ENCODE measurements around the gene ITGB7. TPM values are rescaled to one million over a fixed set of nuclear protein-coding genes. Genes with fewer than 3 reads are reported as not detected.

Gene ITGB7
- polyA plus RNA-seq, 3 donors from 2014 or later, result 289 to 390 (median 389) TPM

GRCh38 chr12:53235742-53236442 is 28.8 kb upstream of the ITGB7 start:
- Mint-ChIP-seq H3K4me3 (peak overlapping the region in 1 of 5 donors; percentile 44), H3K9me3 (no peaks in the 10 kb centered on the region), H3K27ac (peak overlapping the region in 4 of 6 donors; percentile 34 to 81 (median 64)), H3K4me1 (peaks cover 41 to 46% of the 10 kb centered on the region in 2 donors), H3K36me3 (no peaks in the 10 kb centered on the region), H3K27me3 (ENCODE audit: low read depth in 3 of 3) (peaks cover 2 to 12% (median 4%) of the 10 kb centered on the region in 3 donors)
- DNase-seq, result no peak

- Mint-ChIP-seq H3K4me3 (peak overlapping the region in 1 of 5 donors; percentile 21), H3K27me3 (ENCODE audit: low read depth in 3 of 3) (peaks cover 2 to 12% (median 4%) of the 10 kb centered on the region in 3 donors), H3K9me3 (no peaks in the 10 kb centered on the region), H3K27ac (no peak overlapping the region), H3K36me3 (no peaks in the 10 kb centered on the region), H3K4me1 (peaks cover 41 to 48% of the 10 kb centered on the region in 2 donors)
- no peak for DNase-seq
Observed at GRCh38 chr12:53235164-53235563, 28.1 kb upstream of the ITGB7 start.

GRCh38 chr12:53234271-53234914 is 27.3 kb upstream of the ITGB7 start:
- peak overlapping the region in 2 of 6 donors; percentile 66 to 72 for H3K27ac Mint-ChIP-seq
- peaks cover 2 to 12% (median 4%) of the 10 kb centered on the region in 3 donors for H3K27me3 Mint-ChIP-seq (ENCODE audit: low read depth in 3 of 3)
- peaks cover 41 to 48% of the 10 kb centered on the region in 2 donors for H3K4me1 Mint-ChIP-seq
- H3K36me3 Mint-ChIP-seq, result no peaks in the 10 kb centered on the region
- DNase-seq, result no peak
- peak overlapping the region in 1 of 5 donors; percentile 68 for H3K4me3 Mint-ChIP-seq
- no peaks in the 10 kb centered on the region for H3K9me3 Mint-ChIP-seq

GRCh38 chr12:53233671-53234121 is 26.6 kb upstream of the ITGB7 start:
- Mint-ChIP-seq H3K27ac (peak overlapping the region in 4 of 6 donors; percentile 29 to 92 (median 77)), H3K36me3 (no peaks in the 10 kb centered on the region), H3K4me1 (peaks cover 41 to 48% of the 10 kb centered on the region in 2 donors), H3K9me3 (no peaks in the 10 kb centered on the region), H3K4me3 (peak overlapping the region in 4 of 5 donors; percentile 36 to 89 (median 78)), H3K27me3 (ENCODE audit: low read depth in 3 of 3) (peaks cover 2 to 12% (median 4%) of the 10 kb centered on the region in 3 donors)
- no peak for DNase-seq

GRCh38 chr12:53232646-53233461 is 25.8 kb upstream of the ITGB7 start:
- peak overlapping the region; percentile 84 to 89 (median 89) for H3K4me3 Mint-ChIP-seq

GRCh38 chr12:53231921-53232645 is 25.0 kb upstream of the ITGB7 start, which contains the start of gene RARG:
Gene RARG, minus strand, starts transcription at chr12:53232209. Its CDS starts 4,664 bp downstream, at chr12:53227545.
- peaks cover 34 to 45% of the 10 kb centered on the region in 2 donors for H3K4me1 Mint-ChIP-seq

More at GRCh38 chr12:53232646-53233461, 25.8 kb upstream of the ITGB7 start:
- H3K4me1 Mint-ChIP-seq, result peaks cover 41 to 48% of the 10 kb centered on the region in 2 donors
- H3K9me3 Mint-ChIP-seq, result no peaks in the 10 kb centered on the region
- no peaks in the 10 kb centered on the region for H3K36me3 Mint-ChIP-seq
- peak overlapping the region; percentile 73 to 92 (median 84) for H3K27ac Mint-ChIP-seq
- DNase-seq, result peak in 2 of 3 donors; percentile 37 to 55
- peaks cover 2 to 13% (median 4%) of the 10 kb centered on the region in 3 donors for H3K27me3 Mint-ChIP-seq (ENCODE audit: low read depth in 3 of 3)

GRCh38 chr12:53231671-53231920 is 24.5 kb upstream of the ITGB7 start:
- peak overlapping the region in 1 of 6 donors; percentile 43 for H3K27ac Mint-ChIP-seq
- no peak for DNase-seq
- peaks cover 2 to 15% (median 4%) of the 10 kb centered on the region in 3 donors for H3K27me3 Mint-ChIP-seq (ENCODE audit: low read depth in 3 of 3)
- peak overlapping the region; percentile 39 to 77 (median 67) for H3K4me3 Mint-ChIP-seq
- H3K36me3 Mint-ChIP-seq, result peaks cover 0 to 5% (median 0%) of the 10 kb centered on the region in 3 donors
- no peaks in the 10 kb centered on the region for H3K9me3 Mint-ChIP-seq
- peaks cover 30 to 40% of the 10 kb centered on the region in 2 donors for H3K4me1 Mint-ChIP-seq

More at GRCh38 chr12:53231921-53232645, 25.0 kb upstream of the ITGB7 start, which contains the start of gene RARG:
- Mint-ChIP-seq H3K36me3 (peaks cover 0 to 2% (median 0%) of the 10 kb centered on the region in 3 donors), H3K9me3 (no peaks in the 10 kb centered on the region), H3K27ac (peak within 1 kb of the TSS; percentile 73 to 92 (median 84)), H3K4me3 (peak within 1 kb of the TSS; percentile 84 to 89 (median 89)), H3K27me3 (ENCODE audit: low read depth in 3 of 3) (peaks cover 2 to 15% (median 4%) of the 10 kb centered on the region in 3 donors)
- DNase-seq, result peak; percentile 53 to 63 (median 57)

GRCh38 chr12:53230108-53230845 is 23.2 kb upstream of the ITGB7 start:
- H3K27ac Mint-ChIP-seq, result peak overlapping the region; percentile 6 to 70 (median 42)
- H3K36me3 Mint-ChIP-seq, result peaks cover 0 to 5% (median 0%) of the 10 kb centered on the region in 3 donors

GRCh38 chr12:53229454-53229853 is 22.4 kb upstream of the ITGB7 start:
- Mint-ChIP-seq H3K4me1 (peaks cover 26 to 34% of the 10 kb centered on the region in 2 donors), H3K4me3 (peak overlapping the region in 1 of 5 donors; percentile 65), H3K27ac (peak overlapping the region in 5 of 6 donors; percentile 18 to 70 (median 51)), H3K9me3 (no peaks in the 10 kb centered on the region), H3K36me3 (peaks cover 0 to 5% (median 0%) of the 10 kb centered on the region in 3 donors), H3K27me3 (ENCODE audit: low read depth in 3 of 3) (peaks cover 2 to 15% (median 5%) of the 10 kb centered on the region in 3 donors)
- DNase-seq, result no peak

More at GRCh38 chr12:53230108-53230845, 23.2 kb upstream of the ITGB7 start:
- peaks cover 2 to 15% (median 4%) of the 10 kb centered on the region in 3 donors for H3K27me3 Mint-ChIP-seq (ENCODE audit: low read depth in 3 of 3)
- H3K4me1 Mint-ChIP-seq, result peaks cover 20 to 28% of the 10 kb centered on the region in 2 donors
- no peaks in the 10 kb centered on the region for H3K9me3 Mint-ChIP-seq
- H3K4me3 Mint-ChIP-seq, result peak overlapping the region in 4 of 5 donors; percentile 11 to 65 (median 24)
- DNase-seq, result no peak

- Mint-ChIP-seq H3K27me3 (ENCODE audit: low read depth in 3 of 3) (peaks cover 2 to 8% (median 5%) of the 10 kb centered on the region in 3 donors), H3K9me3 (no peaks in the 10 kb centered on the region), H3K27ac (peak overlapping the region in 1 of 6 donors; percentile 19), H3K36me3 (peaks cover 0 to 5% (median 0%) of the 10 kb centered on the region in 3 donors), H3K4me3 (no peak overlapping the region), H3K4me1 (peaks cover 34 to 35% of the 10 kb centered on the region in 2 donors)
- no peak for DNase-seq
Observed at GRCh38 chr12:53227836-53228235, 20.8 kb upstream of the ITGB7 start.

GRCh38 chr12:53227341-53227740 is 20.3 kb upstream of the ITGB7 start:
- Mint-ChIP-seq H3K4me1 (peaks cover 34 to 35% of the 10 kb centered on the region in 2 donors), H3K27me3 (ENCODE audit: low read depth in 3 of 3) (peaks cover 1 to 5% (median 4%) of the 10 kb centered on the region in 3 donors), H3K27ac (peak overlapping the region in 1 of 6 donors; percentile 55), H3K4me3 (no peak overlapping the region), H3K36me3 (peaks cover 0 to 5% (median 0%) of the 10 kb centered on the region in 3 donors), H3K9me3 (no peaks in the 10 kb centered on the region)
- DNase-seq, result no peak

GRCh38 chr12:53226815-53227214 is 19.8 kb upstream of the ITGB7 start:
- Mint-ChIP-seq H3K4me1 (peaks cover 38% of the 10 kb centered on the region in 2 donors), H3K4me3 (no peak overlapping the region)

More at GRCh38 chr12:53226815-53227214, 19.8 kb upstream of the ITGB7 start:
- H3K27ac Mint-ChIP-seq, result peak overlapping the region in 4 of 6 donors; percentile 9 to 66 (median 49)
- DNase-seq, result no peak
- peaks cover 0 to 5% (median 3%) of the 10 kb centered on the region in 3 donors for H3K27me3 Mint-ChIP-seq (ENCODE audit: low read depth in 3 of 3)
- H3K36me3 Mint-ChIP-seq, result peaks cover 0 to 5% (median 0%) of the 10 kb centered on the region in 3 donors
- H3K9me3 Mint-ChIP-seq, result no peaks in the 10 kb centered on the region

Data from immature natural killer cell (primary cell).